Transverse colon (tissue), 4 donors: ENCODE measurements around the gene FAM193B. TPM values are rescaled to one million over a fixed set of nuclear protein-coding genes. Genes with fewer than 3 reads are reported as not detected.

Experiments used
- DNase-seq: peaks from one replicate; pipeline ENCODE4 v3.0.0-alpha.2; 2019
- H3K27ac ChIP-seq, 4 donors: fragments of 200-600 bp; sonication (generic); 2 replicates each; pipeline ENCODE4 v1.5.1; 2016 to 2018; ENCODE audit warnings: inconsistent platforms in 4 of 4
- H3K27me3 ChIP-seq: fragments of 200-600 bp; sonication (generic); 2 replicates; pipeline ENCODE4 v1.5.1; 2017; ENCODE audit warnings: inconsistent platforms
- H3K36me3 ChIP-seq, 4 donors: fragments of 200-600 bp; sonication (generic); 2 replicates each; pipeline ENCODE4 v1.5.1; 2017 to 2019; ENCODE audit warnings: inconsistent platforms in 4 of 4
- H3K4me1 ChIP-seq, 4 donors: fragments of 200-600 bp; sonication (generic); 2 replicates each; pipeline ENCODE4 v1.5.1; 2017 to 2020; ENCODE audit warnings: inconsistent platforms in 4 of 4
- H3K4me3 ChIP-seq, 4 donors: fragments of 200-600 bp; sonication (generic); 1 replicate in 1 of 4; 2 replicates in 3 of 4; pipeline versions ENCODE4 v1.5.1 to v1.6.1; 2017 to 2019; ENCODE audit warnings: inconsistent platforms in 4 of 4
- H3K9me3 ChIP-seq, 2 donors: fragments of 200-600 bp; sonication (generic); 2 replicates each; pipeline ENCODE4 v1.5.1; 2017 to 2019; ENCODE audit warnings: inconsistent platforms in 2 of 2
- EP300 ChIP-seq: sonication (generic); formaldehyde crosslinking; IDR thresholded peaks from one replicate; pipeline ENCODE4 v1.6.1; 2017; ENCODE audit warnings: antibody characterized with exemption, low read depth
- POLR2A ChIP-seq: fragments of 450-650 bp; IDR thresholded peaks from one replicate; pipeline ENCODE4 v1.6.1; 2016; ENCODE audit warnings: antibody characterized with exemption, mild to moderate bottlenecking, moderate library complexity
- POLR2AphosphoS5 ChIP-seq, 3 donors: sonication (generic); formaldehyde crosslinking; IDR thresholded peaks; one replicate each; pipeline ENCODE4 v1.6.1; 2016; ENCODE audit warnings: antibody characterized with exemption in 3 of 3
- WGBS, 2 donors: methylation state at CpG; one replicate each; pipeline ENCODE4 v1.1.5; 2018; ENCODE audit warnings: low coverage in 1 of 2; 5-methylcytosine and 5-hydroxymethylcytosine counted together
- in situ Hi-C, 4 donors: fragments of 200-750 bp; cut with MboI; loops; one replicate each; pipeline versions ENCODE4 v1.15.0 to v1.15.1; 2017; ENCODE audit warnings: low sequenced_read_pairs in 3 of 4, low pct_ligation_motif_present in 1 of 4, low pct_unique_long_range_greater_than_20kb in 1 of 4
- intact Hi-C: fragments of 100-400 bp; cut with DNase I; formaldehyde crosslinking; loops from one replicate; pipeline ENCODE4 v1.15.1; 2023; ENCODE audit warnings: low total_unique reads
- total RNA-seq, 4 donors: library from RNA; depleted of rRNA; stranded (reverse); fragments of >200 nt; gene quantifications; one replicate each; pipeline ENCODE4 v1.1.0, GENCODE V29; 2016
- TF ChIP-seq, protein P1 (sequence below), 5 experiments: fragments of 200-600 bp in 3 of 5; fragments of 450-650 bp in 2 of 5; sonication (generic) in 3 of 5; IDR thresholded peaks; 1 replicate in 2 of 5; 2 replicates in 3 of 5; pipeline ENCODE4 v1.5.1; 2016 to 2017; ENCODE audit warnings: antibody characterized with exemption in 5 of 5, inconsistent platforms in 3 of 5, mild to moderate bottlenecking in 2 of 5, moderate library complexity in 1 of 5

Gene FAM193B
- total RNA-seq, 4 donors from 2014 or later: 59.7 to 128 (median 63.5) TPM

GRCh38 chr5:177503351-177504085 is 50.8 kb downstream of the FAM193B start:
- intact Hi-C loops: no loop called here
- Histone ChIP-seq H3K9me3 (no peaks in the 10 kb centered on the region), H3K4me1 (peaks cover 0 to 10% (median 4%) of the 10 kb centered on the region in 4 donors), H3K27ac (no peak overlapping the region), H3K36me3 (no peaks in the 10 kb centered on the region), H3K4me3 (no peak overlapping the region), H3K27me3 (peaks cover 4% of the 10 kb centered on the region)
- WGBS, 2 donors: 86% methylated on average over 20 of the region's 24 CpGs; no CpG with 5 or more reads in 1 of the 2 donors
- DNase-seq: no peak
- TF ChIP-seq POLR2A (no peak), EP300 (no peak), POLR2AphosphoS5 (IDR thresholded peaks at IDR 0.05) (no peak)
- TF ChIP-seq, protein P1, sequence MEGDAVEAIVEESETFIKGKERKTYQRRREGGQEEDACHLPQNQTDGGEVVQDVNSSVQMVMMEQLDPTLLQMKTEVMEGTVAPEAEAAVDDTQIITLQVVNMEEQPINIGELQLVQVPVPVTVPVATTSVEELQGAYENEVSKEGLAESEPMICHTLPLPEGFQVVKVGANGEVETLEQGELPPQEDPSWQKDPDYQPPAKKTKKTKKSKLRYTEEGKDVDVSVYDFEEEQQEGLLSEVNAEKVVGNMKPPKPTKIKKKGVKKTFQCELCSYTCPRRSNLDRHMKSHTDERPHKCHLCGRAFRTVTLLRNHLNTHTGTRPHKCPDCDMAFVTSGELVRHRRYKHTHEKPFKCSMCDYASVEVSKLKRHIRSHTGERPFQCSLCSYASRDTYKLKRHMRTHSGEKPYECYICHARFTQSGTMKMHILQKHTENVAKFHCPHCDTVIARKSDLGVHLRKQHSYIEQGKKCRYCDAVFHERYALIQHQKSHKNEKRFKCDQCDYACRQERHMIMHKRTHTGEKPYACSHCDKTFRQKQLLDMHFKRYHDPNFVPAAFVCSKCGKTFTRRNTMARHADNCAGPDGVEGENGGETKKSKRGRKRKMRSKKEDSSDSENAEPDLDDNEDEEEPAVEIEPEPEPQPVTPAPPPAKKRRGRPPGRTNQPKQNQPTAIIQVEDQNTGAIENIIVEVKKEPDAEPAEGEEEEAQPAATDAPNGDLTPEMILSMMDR (IDR thresholded peaks at IDR 0.05): no peak
- in situ Hi-C loops: loop anchor here in 2 of 4 donors (10.0 to 25.0 kb wide), 2 partner anchors 109 to 116 kb away; partner anchors contain the start of gene SLC34A1 (in 1 of the 2)

- 79 to 85% methylated on average over 5 to 16 of the region's 16 CpGs for whole genome bisulfite sequencing, 2 donors
- Histone ChIP-seq H3K27ac (no peak overlapping the region), H3K9me3 (no peaks in the 10 kb centered on the region), H3K27me3 (peaks cover 10% of the 10 kb centered on the region), H3K4me1 (peaks cover 4 to 16% (median 9%) of the 10 kb centered on the region in 4 donors), H3K36me3 (no peaks in the 10 kb centered on the region), H3K4me3 (no peak overlapping the region)
- in situ Hi-C loops (loop anchor here in 2 of 4 donors (10.0 to 25.0 kb wide), 2 partner anchors 108 to 116 kb away; partner anchors contain the start of gene SLC34A1 (in 1 of the 2)), intact Hi-C loops (no loop called here)
- TF ChIP-seq EP300 (no peak), POLR2A (no peak)
- TF ChIP-seq, protein P1 (IDR thresholded peaks at IDR 0.05): no peak
- no peak for DNase-seq
Measured at GRCh38 chr5:177502886-177503285, 51.5 kb downstream of the FAM193B start.

- Histone ChIP-seq H3K36me3 (no peaks in the 10 kb centered on the region), H3K4me3 (no peak overlapping the region), H3K4me1 (peaks cover 4 to 20% (median 13%) of the 10 kb centered on the region in 4 donors), H3K27me3 (peaks cover 10% of the 10 kb centered on the region), H3K9me3 (no peaks in the 10 kb centered on the region), H3K27ac (no peak overlapping the region)
- no peak for DNase-seq
- intact Hi-C loops: loop anchor here (2.0 kb wide), 1 partner anchor 109 kb away; no protein-coding TSS in a partner anchor
- in situ Hi-C loops: loop anchor here in 2 of 4 donors (10.0 to 25.0 kb wide), 2 partner anchors 107 to 115 kb away; partner anchors contain the start of gene SLC34A1 (in 1 of the 2)
- TF ChIP-seq EP300: no peak
- no peak for TF ChIP-seq POLR2AphosphoS5 (IDR thresholded peaks at IDR 0.05)
- no peak for TF ChIP-seq POLR2A
- TF ChIP-seq, protein P1 (IDR thresholded peaks at IDR 0.05): no peak
- 49 to 55% methylated on average over 8 to 9 of the region's 9 CpGs for WGBS, 2 donors
Measured at GRCh38 chr5:177501874-177502678, 52.3 kb downstream of the FAM193B start.
